ENCODE data around the gene COA7. TPM values are rescaled to one million over a fixed set of nuclear protein-coding genes. Genes with fewer than 3 reads are reported as not detected.

Gene COA7
- total RNA-seq, 4 donors from 2014 or later: 7.2 to 17.5 (median 8.9) TPM

DNA sequence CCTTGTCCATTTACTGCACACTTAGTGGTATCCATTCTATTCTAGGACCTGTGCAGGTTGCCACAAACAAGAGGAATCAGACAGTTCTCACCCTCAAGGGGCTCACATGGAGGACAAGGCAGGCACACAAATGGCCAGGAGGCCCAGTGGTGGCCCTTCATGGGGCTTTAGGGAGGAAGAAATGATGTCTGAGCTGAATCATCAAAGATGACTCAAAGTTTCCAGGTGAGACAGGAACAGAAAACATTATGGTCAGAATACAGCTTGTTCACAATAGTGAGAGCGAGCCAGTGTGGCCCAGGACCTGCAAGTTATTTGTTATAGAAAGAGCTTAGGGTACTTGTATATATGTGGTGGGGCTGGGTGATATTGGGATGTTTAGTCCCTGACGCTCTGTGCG is 38.8 kb downstream of the COA7 start:
- WGBS, 2 donors: 87 to 93% methylated on average over 3 of the region's 3 CpGs
- no peak for TF ChIP-seq POLR2A (IDR thresholded peaks at IDR 0.05)
- TF ChIP-seq, protein P1, sequence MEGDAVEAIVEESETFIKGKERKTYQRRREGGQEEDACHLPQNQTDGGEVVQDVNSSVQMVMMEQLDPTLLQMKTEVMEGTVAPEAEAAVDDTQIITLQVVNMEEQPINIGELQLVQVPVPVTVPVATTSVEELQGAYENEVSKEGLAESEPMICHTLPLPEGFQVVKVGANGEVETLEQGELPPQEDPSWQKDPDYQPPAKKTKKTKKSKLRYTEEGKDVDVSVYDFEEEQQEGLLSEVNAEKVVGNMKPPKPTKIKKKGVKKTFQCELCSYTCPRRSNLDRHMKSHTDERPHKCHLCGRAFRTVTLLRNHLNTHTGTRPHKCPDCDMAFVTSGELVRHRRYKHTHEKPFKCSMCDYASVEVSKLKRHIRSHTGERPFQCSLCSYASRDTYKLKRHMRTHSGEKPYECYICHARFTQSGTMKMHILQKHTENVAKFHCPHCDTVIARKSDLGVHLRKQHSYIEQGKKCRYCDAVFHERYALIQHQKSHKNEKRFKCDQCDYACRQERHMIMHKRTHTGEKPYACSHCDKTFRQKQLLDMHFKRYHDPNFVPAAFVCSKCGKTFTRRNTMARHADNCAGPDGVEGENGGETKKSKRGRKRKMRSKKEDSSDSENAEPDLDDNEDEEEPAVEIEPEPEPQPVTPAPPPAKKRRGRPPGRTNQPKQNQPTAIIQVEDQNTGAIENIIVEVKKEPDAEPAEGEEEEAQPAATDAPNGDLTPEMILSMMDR (IDR thresholded peaks at IDR 0.05): no peak
- H3K4me3 ChIP-seq (ENCODE audit: low read depth, poor library complexity, severe bottlenecking): no peak overlapping the region
- DNase-seq (ENCODE audit: low spot score in 2 of 2): no peak
- intact Hi-C loops (cut with DNase I; ENCODE audit: low total_unique reads): no loop called here

DNA sequence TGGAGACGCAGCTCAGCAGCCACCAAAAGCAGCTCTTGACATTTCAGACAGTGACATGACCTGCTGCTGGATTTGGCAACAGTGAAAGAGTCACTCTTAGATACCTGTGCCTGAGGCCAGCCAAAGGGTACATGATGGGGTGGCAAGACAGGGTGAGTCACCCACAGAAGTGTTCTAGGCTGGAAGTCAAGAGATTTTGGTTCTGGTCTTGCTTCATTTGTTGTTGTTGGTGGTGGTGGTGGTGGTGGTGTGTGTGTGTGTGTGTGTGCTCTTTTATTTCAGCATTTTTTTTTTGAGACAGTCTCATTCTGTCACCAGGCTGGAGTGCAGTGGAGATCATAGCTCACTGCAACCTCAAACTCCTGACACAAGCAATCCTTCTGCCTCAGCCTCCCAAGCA is 39.4 kb downstream of the COA7 start:
- H3K4me3 ChIP-seq (ENCODE audit: low read depth, poor library complexity, severe bottlenecking): no peak overlapping the region
- WGBS, 2 donors: 88 to 100% methylated on average over 1 of the region's 1 CpG
- intact Hi-C loops (cut with DNase I; ENCODE audit: low total_unique reads): no loop called here
- TF ChIP-seq, protein P1 (IDR thresholded peaks at IDR 0.05): no peak
- no peak for TF ChIP-seq POLR2A (IDR thresholded peaks at IDR 0.05)
- DNase-seq (ENCODE audit: low spot score in 2 of 2): no peak

DNA sequence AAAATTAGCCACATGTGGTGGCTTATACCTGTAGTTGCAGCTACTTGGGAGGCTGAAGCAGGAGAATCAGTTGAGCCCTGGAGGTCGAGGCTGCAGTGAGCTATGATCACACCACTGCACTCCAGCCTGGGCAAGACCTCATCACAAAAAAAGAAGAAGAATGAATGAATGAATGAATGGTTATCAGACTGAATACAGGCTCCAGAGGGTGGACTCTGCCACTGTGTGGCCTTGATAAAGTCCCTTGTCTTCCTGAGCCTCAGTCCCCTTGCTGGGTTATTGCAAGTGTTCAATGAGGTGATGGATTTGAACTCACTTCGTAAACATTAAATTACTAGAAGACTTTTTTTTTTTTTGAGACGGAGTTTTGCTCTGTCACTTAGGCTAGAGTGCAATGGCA is 40.4 kb downstream of the COA7 start:
- DNase-seq (ENCODE audit: low spot score in 2 of 2): no peak
- TF ChIP-seq POLR2A (IDR thresholded peaks at IDR 0.05): no peak
- TF ChIP-seq, protein P1 (IDR thresholded peaks at IDR 0.05): no peak
- 95 to 96% methylated on average over 3 of the region's 3 CpGs for WGBS, 2 donors
- intact Hi-C loops (cut with DNase I; ENCODE audit: low total_unique reads): no loop called here
- H3K4me3 ChIP-seq (ENCODE audit: low read depth, poor library complexity, severe bottlenecking): no peak overlapping the region

DNA sequence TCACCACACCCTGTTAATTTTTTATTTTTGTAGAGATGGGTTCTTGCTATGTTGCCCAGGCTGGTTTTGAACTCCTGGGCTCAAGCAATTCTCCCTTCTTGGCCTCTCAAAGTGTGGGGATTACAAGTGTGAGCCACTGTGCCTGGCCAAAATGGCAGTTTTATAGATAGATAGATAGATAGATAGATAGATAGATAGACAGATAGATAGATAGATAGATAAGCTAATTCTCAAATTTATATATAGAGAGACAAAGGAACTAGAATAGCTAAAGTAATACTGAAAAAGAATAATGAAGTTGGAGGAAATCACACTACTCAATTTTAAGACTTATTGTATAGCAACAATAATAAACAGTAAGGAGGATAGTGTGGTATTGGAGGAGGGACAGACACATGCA is 44.1 kb downstream of the COA7 start:
- no peak overlapping the region for H3K4me3 ChIP-seq (ENCODE audit: low read depth, poor library complexity, severe bottlenecking)
- TF ChIP-seq, protein P1 (IDR thresholded peaks at IDR 0.05): no peak
- TF ChIP-seq POLR2A (IDR thresholded peaks at IDR 0.05): no peak
- intact Hi-C loops (cut with DNase I; ENCODE audit: low total_unique reads): no loop called here
- DNase-seq (ENCODE audit: low spot score in 2 of 2): no peak

DNA sequence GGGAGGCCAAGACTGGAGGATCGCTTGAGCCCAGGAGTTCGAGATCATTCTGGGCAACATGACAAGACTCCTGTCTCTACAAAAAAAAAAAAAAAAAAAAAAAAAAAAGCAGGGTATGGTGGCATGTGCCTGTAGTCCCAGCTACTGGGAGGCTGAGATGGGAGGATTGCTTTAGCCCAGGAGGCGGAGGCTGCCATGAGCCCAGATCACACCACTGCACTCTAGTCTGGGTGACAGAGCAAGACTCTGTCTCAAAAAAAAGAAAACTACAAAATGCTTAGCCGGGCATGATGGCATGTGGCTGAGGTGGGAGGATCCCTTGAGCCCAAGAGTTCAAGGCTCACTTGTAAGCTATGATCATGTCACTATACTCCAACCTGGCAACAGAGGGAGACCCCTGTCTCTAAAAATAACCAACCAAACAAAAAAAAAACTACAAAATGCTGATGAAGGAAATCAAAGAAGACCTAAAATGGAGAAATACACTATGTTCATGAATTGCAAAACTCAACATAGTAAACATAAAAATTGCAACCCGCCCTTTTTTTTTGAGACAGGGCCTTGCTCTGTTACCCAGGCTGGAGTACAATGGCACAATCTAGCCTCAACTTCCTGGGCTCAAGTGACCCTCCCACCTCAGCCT is 44.8 kb downstream of the COA7 start:
- H3K4me3 ChIP-seq (ENCODE audit: low read depth, poor library complexity, severe bottlenecking): no peak overlapping the region
- intact Hi-C loops (cut with DNase I; ENCODE audit: low total_unique reads): no loop called here
- WGBS, 2 donors: 96 to 97% methylated on average over 5 of the region's 5 CpGs
- no peak for DNase-seq (ENCODE audit: low spot score in 2 of 2)
- TF ChIP-seq, protein P1 (IDR thresholded peaks at IDR 0.05): no peak

DNA sequence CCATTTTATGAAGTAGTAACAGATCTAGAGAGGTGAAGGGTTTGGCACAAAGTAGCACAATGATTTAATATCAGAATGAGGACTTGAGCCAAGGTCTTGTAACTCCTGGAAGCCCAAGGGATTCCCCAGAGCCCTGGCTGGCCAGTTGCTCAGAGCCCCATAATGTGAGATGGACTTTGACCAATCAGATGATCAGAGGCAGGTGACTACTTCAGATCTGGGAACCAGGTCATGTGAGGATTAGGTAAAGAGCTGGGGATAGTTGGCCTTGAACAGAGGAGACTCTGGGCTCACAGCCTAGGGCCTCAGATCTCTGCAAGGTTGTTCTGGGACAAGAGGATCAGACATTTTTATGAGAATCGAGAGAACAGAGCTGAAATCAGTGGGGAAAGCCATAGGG is 46.2 kb downstream of the COA7 start:
- 93 to 95% methylated on average over 1 of the region's 1 CpG for WGBS, 2 donors
- intact Hi-C loops (cut with DNase I; ENCODE audit: low total_unique reads): no loop called here
- TF ChIP-seq, protein P1 (IDR thresholded peaks at IDR 0.05): no peak
- no peak overlapping the region for H3K4me3 ChIP-seq (ENCODE audit: low read depth, poor library complexity, severe bottlenecking)
- DNase-seq (ENCODE audit: low spot score in 2 of 2): no peak
